Measurements from ENCODE around the gene PCDHA1.
"Not testable (repeated sequence)": the region's sequence is repeated elsewhere in the genome, so short reads cannot be mapped to it uniquely, and the experiment has no call there.

- TF ChIP-seq CTCF (conservative IDR thresholded peaks at IDR 0.05; ENCODE audit: low read depth in 2 of 2); CREB1 (CRISPR knock-in tag; IDR thresholded peaks at IDR 0.05; ENCODE audit: low read depth); EZH2phosphoT487 (IDR thresholded peaks at IDR 0.05; ENCODE audit: unreplicated experiment): not testable (repeated sequence)
Observed at GRCh38 chr5:140808241-140808888, 22.4 kb downstream of the PCDHA1 start.
